22Rv1 (cell line): ENCODE data around the gene WDR86.

Experiments
- H3K27ac ChIP-seq: fragments of 450-650 bp; 2 replicates; pipeline ENCODE4 v1.5.1; 2017
- ZFX ChIP-seq: fragments of 450-650 bp; IDR thresholded peaks from 2 replicates; pipeline ENCODE4 v1.6.1; 2017; ENCODE audit warnings: antibody characterized with exemption, borderline replicate concordance
- TF ChIP-seq, protein P1 (sequence below): fragments of 450-650 bp; IDR thresholded peaks from 2 replicates; pipeline ENCODE4 v1.5.1; 2017; ENCODE audit warnings: mild to moderate bottlenecking

WDR86 gene

DNA sequence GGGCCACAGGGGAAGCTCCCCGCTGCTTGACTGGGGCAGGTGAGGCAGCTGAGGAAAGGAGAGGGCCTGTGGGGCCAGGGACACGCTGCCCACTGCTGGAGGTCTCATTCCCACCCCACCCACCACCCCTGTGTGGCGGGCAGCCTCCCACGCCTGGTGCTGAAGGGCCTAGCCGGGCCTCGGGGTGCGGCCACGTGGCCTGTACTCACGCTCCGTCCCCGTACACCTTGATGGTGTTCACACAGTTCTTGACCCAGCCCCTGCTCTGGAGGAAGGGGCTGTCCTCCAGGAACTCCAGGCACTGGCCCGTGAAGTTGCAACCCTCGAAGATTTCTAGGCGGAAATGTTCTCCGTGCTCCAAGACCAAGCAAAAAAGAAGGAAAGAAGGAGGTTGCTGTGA, 26.1 kb upstream of the WDR86 start:
- no peak for TF ChIP-seq ZFX
- TF ChIP-seq, protein P1, sequence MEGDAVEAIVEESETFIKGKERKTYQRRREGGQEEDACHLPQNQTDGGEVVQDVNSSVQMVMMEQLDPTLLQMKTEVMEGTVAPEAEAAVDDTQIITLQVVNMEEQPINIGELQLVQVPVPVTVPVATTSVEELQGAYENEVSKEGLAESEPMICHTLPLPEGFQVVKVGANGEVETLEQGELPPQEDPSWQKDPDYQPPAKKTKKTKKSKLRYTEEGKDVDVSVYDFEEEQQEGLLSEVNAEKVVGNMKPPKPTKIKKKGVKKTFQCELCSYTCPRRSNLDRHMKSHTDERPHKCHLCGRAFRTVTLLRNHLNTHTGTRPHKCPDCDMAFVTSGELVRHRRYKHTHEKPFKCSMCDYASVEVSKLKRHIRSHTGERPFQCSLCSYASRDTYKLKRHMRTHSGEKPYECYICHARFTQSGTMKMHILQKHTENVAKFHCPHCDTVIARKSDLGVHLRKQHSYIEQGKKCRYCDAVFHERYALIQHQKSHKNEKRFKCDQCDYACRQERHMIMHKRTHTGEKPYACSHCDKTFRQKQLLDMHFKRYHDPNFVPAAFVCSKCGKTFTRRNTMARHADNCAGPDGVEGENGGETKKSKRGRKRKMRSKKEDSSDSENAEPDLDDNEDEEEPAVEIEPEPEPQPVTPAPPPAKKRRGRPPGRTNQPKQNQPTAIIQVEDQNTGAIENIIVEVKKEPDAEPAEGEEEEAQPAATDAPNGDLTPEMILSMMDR = no peak
- no peak overlapping the region for H3K27ac ChIP-seq

DNA sequence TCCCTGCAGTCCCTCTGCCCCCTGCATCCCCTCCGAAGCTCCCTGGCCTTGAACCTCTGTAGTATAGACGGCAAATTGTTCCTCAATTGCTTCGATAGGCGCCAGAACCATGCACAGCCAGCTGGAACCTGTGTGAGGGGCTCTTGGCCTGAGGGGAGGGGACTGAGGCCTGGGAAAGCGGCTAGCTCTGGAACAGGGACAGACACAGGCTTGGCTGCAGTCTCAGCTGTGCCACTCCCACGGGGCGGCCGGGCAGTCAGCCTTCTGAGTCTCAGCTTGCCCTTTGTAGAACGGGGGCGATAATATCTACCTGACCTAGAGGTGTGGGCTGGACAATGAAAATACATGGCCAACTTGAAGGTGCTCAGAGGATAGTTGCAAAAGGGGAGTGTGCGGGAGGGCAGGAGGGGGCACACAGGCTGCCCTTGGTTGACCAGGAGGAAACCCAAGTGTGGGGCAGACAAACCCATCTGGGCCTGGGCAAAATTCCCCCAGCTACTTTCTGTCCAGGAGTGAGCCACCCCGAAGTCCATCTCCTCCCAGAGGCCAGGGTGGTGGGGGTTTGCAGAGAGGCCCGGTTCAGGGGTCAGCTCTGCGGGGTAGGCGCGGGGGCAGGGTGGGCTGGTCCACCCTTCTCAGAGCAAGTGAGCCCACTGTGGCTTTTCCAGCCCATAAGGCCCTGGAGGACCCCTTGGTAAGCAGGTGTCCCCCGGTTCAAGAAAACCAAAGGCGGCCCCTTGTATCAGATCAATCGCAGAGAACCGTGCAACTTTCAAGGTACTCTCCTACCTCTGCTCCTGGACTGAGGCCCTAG, 25.5 kb upstream of the WDR86 start:
- TF ChIP-seq, protein P1 = no peak
- no peak for TF ChIP-seq ZFX
- no peak overlapping the region for H3K27ac ChIP-seq

- no peak overlapping the region for H3K27ac ChIP-seq
- no peak for TF ChIP-seq ZFX
- TF ChIP-seq, protein P1 = no peak
Measured at GRCh38 chr7:151434549-151434948, 24.7 kb upstream of the WDR86 start.

DNA sequence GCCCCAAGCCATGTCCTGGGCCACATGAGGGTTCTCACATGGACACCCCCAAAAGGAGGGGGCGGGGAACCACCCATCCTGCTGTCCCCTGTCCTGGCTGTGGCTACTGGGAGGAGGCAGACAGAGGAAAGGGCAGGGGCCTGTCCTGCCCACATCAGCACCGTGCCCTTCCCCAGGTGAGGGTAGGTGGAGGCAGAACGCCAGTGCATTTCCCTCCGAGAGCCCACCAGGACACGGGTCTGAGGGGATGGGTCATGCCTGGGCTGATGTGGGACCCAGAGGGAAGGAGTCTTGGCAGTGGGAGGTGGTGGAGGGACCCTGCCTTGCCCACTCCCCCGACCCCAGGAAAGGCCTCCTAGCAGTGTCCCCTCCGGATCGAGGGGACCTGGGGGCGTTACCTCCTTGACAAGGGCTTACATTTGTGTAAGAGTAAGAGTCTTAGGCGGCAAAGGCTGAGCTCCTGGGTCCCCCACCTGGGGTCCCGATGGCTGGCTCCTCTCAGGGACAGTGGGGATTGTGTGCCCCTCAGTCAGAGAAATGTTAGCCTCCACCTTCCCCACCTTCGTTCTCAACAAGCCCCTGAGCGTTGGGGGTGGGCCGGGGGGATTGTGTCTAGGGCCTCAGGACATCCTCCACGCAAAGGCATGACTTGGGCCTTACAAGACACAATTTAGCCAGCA, 24.0 kb upstream of the WDR86 start:
- TF ChIP-seq, protein P1 = no peak
- no peak for TF ChIP-seq ZFX
- H3K27ac ChIP-seq = no peak overlapping the region

DNA sequence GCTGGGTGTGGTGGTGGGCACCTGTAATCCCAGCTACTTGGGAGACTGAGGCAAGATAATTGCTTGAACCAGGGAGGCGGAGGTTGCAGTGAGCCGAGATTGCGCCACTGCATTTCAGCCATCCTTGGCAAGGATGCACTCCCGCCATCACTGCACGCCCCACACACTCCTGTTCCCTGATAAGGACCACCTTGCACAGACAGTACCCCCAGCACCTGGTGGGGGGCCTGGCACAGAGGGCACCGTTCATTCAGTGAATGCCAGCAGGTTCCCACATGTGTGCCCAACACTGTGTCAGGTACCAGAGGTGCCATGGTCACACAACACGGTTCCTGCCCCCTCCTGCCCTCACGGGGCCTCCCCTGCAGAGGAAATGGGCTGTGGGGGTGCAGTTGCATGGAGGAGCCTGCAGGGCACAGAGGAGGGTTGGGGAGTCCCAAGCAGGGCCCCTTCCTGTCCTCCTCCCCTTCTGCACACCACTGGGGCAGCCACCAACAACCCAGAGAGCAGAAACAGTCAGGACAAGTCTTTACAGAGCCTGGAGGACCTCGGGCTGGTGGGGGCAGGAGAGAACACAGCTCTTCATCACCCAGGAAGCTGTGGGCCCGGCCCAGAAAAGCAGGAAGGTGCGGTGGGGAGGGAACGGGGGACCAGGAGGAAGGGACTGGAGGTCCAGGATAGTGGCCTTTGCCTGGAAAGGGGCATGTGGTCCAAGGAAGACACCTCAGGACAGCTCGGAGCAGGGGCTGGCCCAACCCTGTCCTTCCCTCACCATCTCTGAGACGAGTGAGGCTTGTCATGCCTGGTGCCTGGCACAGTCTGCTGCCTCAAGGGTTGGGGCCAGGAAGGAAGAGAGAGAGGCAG, 23.1 kb upstream of the WDR86 start:
- no peak overlapping the region for H3K27ac ChIP-seq
- TF ChIP-seq, protein P1 = no peak
- no peak for TF ChIP-seq ZFX

- H3K27ac ChIP-seq = no peak overlapping the region
- no peak for TF ChIP-seq ZFX
- TF ChIP-seq, protein P1 = no peak
Measured at GRCh38 chr7:151431768-151432311, 22.0 kb upstream of the WDR86 start.
